GM18511 (cell line): ENCODE results near the gene WSCD2.

ENCODE experiments used
- ATAC-seq: cut with Tn5 transposase; IDR thresholded peaks from one replicate; pipeline ENCODE4 v1.9.1; 2021; ENCODE audit warnings: mild to moderate bottlenecking, moderate library complexity; ENCODE audit not compliant: unreplicated experiment

WSCD2 gene

GRCh38 chr12:108156717-108157116, 27.6 kb downstream of the WSCD2 start:
- ATAC-seq: no peak

GRCh38 chr12:108157870-108158459, 28.9 kb downstream of the WSCD2 start:
- no peak for ATAC-seq

GRCh38 chr12:108162207-108162606, 33.1 kb downstream of the WSCD2 start:
- no peak for ATAC-seq

- no peak for ATAC-seq
Measured at GRCh38 chr12:108166505-108166904, 37.4 kb downstream of the WSCD2 start.

GRCh38 chr12:108167974-108168373, 38.9 kb downstream of the WSCD2 start:
- no peak for ATAC-seq

GRCh38 chr12:108169708-108170107, 40.6 kb downstream of the WSCD2 start:
- no peak for ATAC-seq

GRCh38 chr12:108170164-108170563, 41.1 kb downstream of the WSCD2 start:
- ATAC-seq: no peak

GRCh38 chr12:108172033-108172432, 42.9 kb downstream of the WSCD2 start:
- no peak for ATAC-seq

- ATAC-seq: no peak
Measured at GRCh38 chr12:108173160-108173559, 44.1 kb downstream of the WSCD2 start.

GRCh38 chr12:108173892-108174291, 44.8 kb downstream of the WSCD2 start:
- ATAC-seq: no peak

- no peak for ATAC-seq
Measured at GRCh38 chr12:108174641-108175040, 45.6 kb downstream of the WSCD2 start.

- ATAC-seq: no peak
Measured at GRCh38 chr12:108175310-108175709, 46.2 kb downstream of the WSCD2 start.

- no peak for ATAC-seq
Measured at GRCh38 chr12:108176292-108176691, 47.2 kb downstream of the WSCD2 start.

- ATAC-seq: no peak
Measured at GRCh38 chr12:108177131-108177530, 48.0 kb downstream of the WSCD2 start.

- no peak for ATAC-seq
Measured at GRCh38 chr12:108179305-108179704, 50.2 kb downstream of the WSCD2 start.

GRCh38 chr12:108180255-108181094, 51.4 kb downstream of the WSCD2 start:
- no peak for ATAC-seq

GRCh38 chr12:108181095-108181454, 52.0 kb downstream of the WSCD2 start:
- ATAC-seq: no peak

GRCh38 chr12:108182096-108182495, 53.0 kb downstream of the WSCD2 start:
- ATAC-seq: no peak

GRCh38 chr12:108185002-108185401, 55.9 kb downstream of the WSCD2 start:
- ATAC-seq: no peak

GRCh38 chr12:108187831-108188230, 58.7 kb downstream of the WSCD2 start:
- ATAC-seq: no peak

- ATAC-seq: no peak
Measured at GRCh38 chr12:108190529-108190928, 61.4 kb downstream of the WSCD2 start.

- ATAC-seq: no peak
Measured at GRCh38 chr12:108191086-108191485, 62.0 kb downstream of the WSCD2 start.

GRCh38 chr12:108191938-108192337, 62.9 kb downstream of the WSCD2 start:
- ATAC-seq: no peak
